KMS-11 (cell line): ENCODE measurements around the gene BTN3A1.
"Not testable (repeated sequence)": the region's sequence is repeated elsewhere in the genome, so short reads cannot be mapped to it uniquely, and the experiment has no call there.

ENCODE experiments used
- H2AFZ ChIP-seq: fragments of 200-600 bp; sonication (generic); 2 replicates; pipeline ENCODE4 v1.6.1; 2016; ENCODE audit warnings: antibody characterized with exemption, mixed run types, low read depth
- H3K27ac ChIP-seq: fragments of 200-600 bp; sonication (generic); 2 replicates; pipeline ENCODE4 v1.6.1; 2016; ENCODE audit warnings: mild to moderate bottlenecking, mixed run types
- H3K27me3 ChIP-seq: fragments of 200-600 bp; sonication (generic); 2 replicates; pipeline ENCODE4 v1.6.1; 2017; ENCODE audit warnings: mild to moderate bottlenecking, low read depth, mixed run types, moderate library complexity; ENCODE audit not compliant: insufficient read depth
- H3K36me3 ChIP-seq: fragments of 200-600 bp; sonication (generic); 2 replicates; pipeline ENCODE4 v1.6.1; 2017; ENCODE audit warnings: mild to moderate bottlenecking, mixed run types; ENCODE audit not compliant: insufficient read depth
- H3K4me1 ChIP-seq: fragments of 200-600 bp; sonication (generic); 2 replicates; pipeline ENCODE4 v1.6.1; 2016; ENCODE audit warnings: mild to moderate bottlenecking, low read depth, mixed run types; ENCODE audit not compliant: poor library complexity, severe bottlenecking
- H3K4me2 ChIP-seq: fragments of 200-600 bp; sonication (generic); 2 replicates; pipeline ENCODE4 v1.7.0; 2016; ENCODE audit warnings: mild to moderate bottlenecking, mixed run types
- H3K4me3 ChIP-seq: fragments of 200-600 bp; sonication (generic); IDR thresholded peaks from 2 replicates; pipeline ENCODE4 v1.6.1; 2017; ENCODE audit warnings: low read depth, low read length, mixed read lengths; ENCODE audit not compliant: insufficient read depth
- H3K79me2 ChIP-seq: fragments of 200-600 bp; sonication (generic); 2 replicates; pipeline ENCODE4 v1.6.1; 2016; ENCODE audit warnings: low read depth, mixed run types; ENCODE audit not compliant: insufficient read depth
- H3K9ac ChIP-seq: fragments of 200-600 bp; sonication (generic); 2 replicates; pipeline ENCODE4 v1.6.1; 2016; ENCODE audit warnings: mild to moderate bottlenecking, mixed run types
- H4K20me1 ChIP-seq: fragments of 200-600 bp; sonication (generic); 2 replicates; pipeline ENCODE4 v1.6.1; 2016; ENCODE audit warnings: mild to moderate bottlenecking, mixed run types; ENCODE audit not compliant: insufficient read depth
- CTCF ChIP-seq: fragments of 200-600 bp; sonication (generic); conservative IDR thresholded peaks from 2 replicates; pipeline ENCODE4 v1.6.1; 2017; ENCODE audit warnings: low read depth, mild to moderate bottlenecking, antibody characterized with exemption, low read length, moderate library complexity, mixed read lengths

BTN3A1 gene

DNA sequence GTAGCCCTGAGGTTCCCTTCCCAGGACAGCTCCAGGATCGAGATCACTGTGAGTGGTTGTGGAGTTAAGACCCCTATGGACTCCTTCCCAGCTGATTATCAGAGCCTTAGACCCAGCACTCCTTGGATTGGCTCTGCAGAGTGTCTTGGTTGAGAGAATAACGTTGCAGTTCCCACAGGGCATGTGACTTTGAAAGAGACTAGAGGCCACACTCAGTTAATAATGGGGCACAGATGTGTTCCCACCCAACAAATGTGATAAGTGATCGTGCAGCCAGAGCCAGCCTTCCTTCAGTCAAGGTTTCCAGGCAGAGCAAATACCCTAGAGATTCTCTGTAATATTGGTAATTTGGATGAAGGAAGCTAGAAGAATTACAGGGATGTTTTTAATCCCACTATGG is 24.4 kb upstream of the BTN3A1 start:
- 0 out of 2 replicates have a peak, but pooled peaks cover 3% of the 10 kb centered on the region for H3K36me3 ChIP-seq
- no peaks in the 10 kb centered on the region for H3K27me3 ChIP-seq
- H2AFZ ChIP-seq: no peak overlapping the region
- H3K4me2 ChIP-seq: peak overlapping the region; percentile 37; the same call in 1 of the 2 replicates
- no peaks in the 10 kb centered on the region for H3K79me2 ChIP-seq
- TF ChIP-seq CTCF: no peak
- H3K27ac ChIP-seq: no peak overlapping the region
- H4K20me1 ChIP-seq: no peaks in the 10 kb centered on the region
- H3K9ac ChIP-seq: no peak overlapping the region
- no peak overlapping the region for H3K4me3 ChIP-seq
- peaks cover 25% of the 10 kb centered on the region for H3K4me1 ChIP-seq

GRCh38 chr6:26378143-26378542 is 23.9 kb upstream of the BTN3A1 start:
- not testable (repeated sequence) for H2AFZ ChIP-seq, H4K20me1 ChIP-seq, H3K27me3 ChIP-seq, H3K9ac ChIP-seq, H3K36me3 ChIP-seq, H3K4me3 ChIP-seq, H3K79me2 ChIP-seq
- peak overlapping the region; percentile 37; the same call in 1 of the 2 replicates for H3K4me2 ChIP-seq
- peak overlapping the region; percentile 10; the same call in 1 of the 2 replicates for H3K27ac ChIP-seq
- H3K4me1 ChIP-seq: peaks cover 27% of the 10 kb centered on the region

- no peaks in the 10 kb centered on the region for H3K27me3 ChIP-seq
- H3K4me3 ChIP-seq: no peak overlapping the region
- H3K4me2 ChIP-seq: no peak overlapping the region
- no peak overlapping the region for H3K27ac ChIP-seq
- no peak overlapping the region for H2AFZ ChIP-seq
- TF ChIP-seq CTCF: no peak
- H4K20me1 ChIP-seq: no peaks in the 10 kb centered on the region
- 0 out of 2 replicates have a peak, but pooled peaks cover 3% of the 10 kb centered on the region for H3K36me3 ChIP-seq
- H3K79me2 ChIP-seq: no peaks in the 10 kb centered on the region; the same call in 1 of the 2 replicates
- no peak overlapping the region for H3K9ac ChIP-seq
- peaks cover 33% of the 10 kb centered on the region for H3K4me1 ChIP-seq
Observed at GRCh38 chr6:26379292-26379691, 22.8 kb upstream of the BTN3A1 start.

DNA sequence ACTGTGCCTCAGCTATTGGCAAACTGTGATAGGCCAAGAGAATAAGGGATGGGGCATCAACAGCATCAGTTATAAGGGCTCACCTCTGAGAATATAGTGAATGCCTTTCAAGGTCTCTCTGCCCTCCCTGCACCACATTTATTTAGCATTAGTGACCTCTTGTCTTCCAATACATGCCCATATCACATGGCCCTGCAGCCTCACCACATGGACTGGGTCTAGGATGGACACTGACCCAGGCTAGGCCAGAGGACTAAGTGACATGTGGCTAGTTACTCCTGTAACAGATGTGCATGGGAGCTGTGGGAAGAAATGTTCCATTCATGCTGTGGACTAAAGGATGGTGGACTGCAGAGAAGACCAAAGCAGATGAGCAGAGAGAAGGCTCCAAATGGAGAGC is 22.3 kb upstream of the BTN3A1 start:
- H3K9ac ChIP-seq: no peak overlapping the region
- H3K27ac ChIP-seq: no peak overlapping the region
- H3K79me2 ChIP-seq: peaks cover 4% of the 10 kb centered on the region; the same call in 1 of the 2 replicates
- H3K4me1 ChIP-seq: peaks cover 37% of the 10 kb centered on the region
- H3K4me2 ChIP-seq: no peak overlapping the region
- no peak overlapping the region for H3K4me3 ChIP-seq
- no peaks in the 10 kb centered on the region for H4K20me1 ChIP-seq
- H3K36me3 ChIP-seq: 0 out of 2 replicates have a peak, but pooled peaks cover 3% of the 10 kb centered on the region
- no peak for TF ChIP-seq CTCF
- no peaks in the 10 kb centered on the region for H3K27me3 ChIP-seq
- no peak overlapping the region for H2AFZ ChIP-seq

DNA sequence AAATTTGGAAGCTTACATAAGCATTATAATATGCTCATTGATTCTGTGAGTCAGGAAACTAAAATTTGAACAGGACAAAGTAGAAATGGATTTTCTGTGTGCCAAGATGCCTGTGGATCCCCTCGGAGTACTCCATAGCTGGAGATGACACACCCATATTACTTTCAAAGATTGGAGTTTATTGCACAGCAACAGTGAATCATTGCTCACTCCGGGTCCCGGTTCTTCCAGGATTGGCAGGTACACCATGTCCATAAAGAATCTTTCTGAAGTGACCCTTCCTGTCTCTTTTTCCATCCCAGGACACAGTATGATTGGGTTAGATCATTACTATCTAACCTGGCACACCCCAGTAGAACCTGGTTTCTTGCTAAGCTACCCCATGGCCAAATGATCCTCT is 21.8 kb upstream of the BTN3A1 start:
- Histone ChIP-seq H4K20me1 (no peaks in the 10 kb centered on the region), H3K4me3 (no peak overlapping the region), H3K9ac (no peak overlapping the region), H3K27ac (no peak overlapping the region), H2AFZ (no peak overlapping the region), H3K79me2 (peaks cover 9% of the 10 kb centered on the region; the same call in 1 of the 2 replicates), H3K27me3 (no peaks in the 10 kb centered on the region), H3K4me1 (peaks cover 43% of the 10 kb centered on the region), H3K4me2 (no peak overlapping the region), H3K36me3 (no peaks in the 10 kb centered on the region)
- TF ChIP-seq CTCF: no peak
